ENCODE results near the gene LNX1. TPM values are rescaled to one million over a fixed set of nuclear protein-coding genes. Genes with fewer than 3 reads are reported as not detected.

Gene LNX1
- polyA plus RNA-seq, 3 donors: 9.8 to 14.1 (median 11.2) TPM

DNA sequence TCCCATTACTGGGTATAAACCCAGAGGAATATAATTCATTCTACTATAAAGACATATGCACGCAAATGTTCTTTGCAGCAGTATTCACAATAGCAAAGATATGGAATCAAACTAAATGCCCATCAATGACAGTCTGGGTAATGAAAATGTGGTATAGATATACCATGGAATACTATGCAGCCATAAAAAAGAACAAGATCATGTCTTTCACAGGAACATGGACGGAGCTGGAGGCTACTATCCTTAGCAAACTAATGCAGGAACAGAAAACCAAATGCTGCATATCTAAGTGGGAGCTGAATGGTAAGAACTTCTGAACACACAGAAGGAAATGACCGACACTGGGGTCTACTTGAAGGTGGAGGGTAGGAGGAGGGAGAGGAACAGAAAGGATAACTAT is 42.6 kb downstream of the LNX1 start:
- H3K27ac ChIP-seq (ENCODE audit: low read depth, low read length): no peak overlapping the region
- 93 to 96% (median 95%) methylated on average over 3 of the region's 3 CpGs for WGBS, 3 donors

DNA sequence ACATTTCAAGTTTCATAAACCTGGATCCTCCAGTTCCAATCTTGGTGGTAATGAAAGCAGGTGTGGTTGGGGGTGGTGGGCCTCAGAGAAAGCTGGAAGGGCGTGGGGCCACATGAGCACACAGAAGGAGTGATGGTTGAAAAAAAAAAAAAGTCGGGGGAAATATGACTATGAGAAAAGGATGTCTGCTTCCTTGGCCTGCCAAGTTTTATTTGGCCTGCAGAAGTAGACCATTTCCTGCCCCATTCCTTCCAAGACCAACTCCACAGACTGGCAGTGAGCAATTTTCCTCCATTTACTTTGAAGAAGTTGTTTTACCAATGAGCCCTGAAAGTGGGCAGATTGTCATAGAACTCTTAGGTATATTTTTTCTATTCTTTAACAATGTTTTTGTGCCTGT is 43.3 kb downstream of the LNX1 start:
- WGBS, 3 donors: 23 to 65% (median 31%) methylated on average over 2 of the region's 2 CpGs
- no peak overlapping the region for H3K27ac ChIP-seq (ENCODE audit: low read depth, low read length)

- WGBS, 3 donors: 51 to 84% (median 82%) methylated on average over 3 of the region's 3 CpGs
- H3K27ac ChIP-seq (ENCODE audit: low read depth, low read length): no peak overlapping the region
These were observed 45.2 kb downstream of the LNX1 start for GRCh38 chr4:53545942-53546581.

- WGBS, 3 donors: 86 to 96% (median 95%) methylated on average over 1 of the region's 1 CpG
- no peak overlapping the region for H3K27ac ChIP-seq (ENCODE audit: low read depth, low read length)
These were observed 46.0 kb downstream of the LNX1 start for GRCh38 chr4:53545273-53545672.

- no peak overlapping the region for H3K27ac ChIP-seq (ENCODE audit: low read depth, low read length)
These were observed 47.7 kb downstream of the LNX1 start for GRCh38 chr4:53543561-53543960.

- H3K27ac ChIP-seq (ENCODE audit: low read depth, low read length): no peak overlapping the region
- WGBS, 3 donors: 36 to 45% (median 44%) methylated on average over 2 of the region's 2 CpGs
These were observed 49.6 kb downstream of the LNX1 start for GRCh38 chr4:53541577-53542206.

DNA sequence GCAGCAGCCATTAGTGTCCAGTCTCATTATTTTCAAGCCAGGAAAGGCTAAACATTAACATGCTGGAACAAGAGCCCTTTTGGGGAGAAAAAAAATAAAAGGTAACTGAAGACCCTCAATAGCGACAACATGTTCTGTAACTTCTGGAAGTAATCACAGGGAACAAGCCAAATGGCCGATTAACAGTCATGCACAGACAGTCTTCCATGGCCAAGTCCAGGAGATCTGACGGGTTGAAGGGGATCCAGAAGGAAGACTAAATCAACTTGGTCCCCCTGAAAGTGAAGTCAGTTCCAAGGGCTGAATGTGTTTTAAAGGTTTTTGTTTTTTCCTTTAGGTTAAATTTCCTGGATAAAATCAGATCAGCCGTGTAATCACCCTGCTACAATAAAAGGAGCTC is 52.5 kb downstream of the LNX1 start:
- no peak overlapping the region for H3K27ac ChIP-seq (ENCODE audit: low read depth, low read length)
- WGBS, 3 donors: 61 to 71% (median 66%) methylated on average over 4 of the region's 4 CpGs

- WGBS, 3 donors: 47 to 72% (median 50%) methylated on average over 3 of the region's 3 CpGs
- no peak overlapping the region for H3K27ac ChIP-seq (ENCODE audit: low read depth, low read length)
These were observed 53.7 kb downstream of the LNX1 start for GRCh38 chr4:53537606-53538005.

GRCh38 chr4:53536328-53536727 is 55.0 kb downstream of the LNX1 start:
- WGBS, 3 donors: 54 to 88% (median 58%) methylated on average over 2 of the region's 2 CpGs
- no peak overlapping the region for H3K27ac ChIP-seq (ENCODE audit: low read depth, low read length)

DNA sequence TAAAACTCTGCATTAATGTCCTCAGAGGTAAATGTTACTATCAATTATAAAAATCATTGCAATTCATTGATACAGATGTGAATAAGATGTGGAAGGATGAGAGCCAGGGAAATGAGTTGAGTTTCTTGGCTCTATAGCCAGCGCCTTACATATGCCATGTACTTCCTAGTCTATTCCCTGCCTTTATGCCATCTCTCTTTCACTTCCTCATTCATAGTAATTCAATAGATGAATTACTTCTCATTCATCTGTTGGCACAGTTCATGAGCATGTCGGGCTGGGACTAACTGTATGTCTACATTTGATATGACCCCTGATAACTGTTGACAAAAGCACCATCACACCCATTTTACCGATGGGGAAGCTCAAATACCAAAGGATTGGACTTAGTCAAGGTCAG is 55.7 kb downstream of the LNX1 start:
- H3K27ac ChIP-seq (ENCODE audit: low read depth, low read length): no peak overlapping the region
- 75 to 77% (median 77%) methylated on average over 3 of the region's 3 CpGs for WGBS, 3 donors

DNA sequence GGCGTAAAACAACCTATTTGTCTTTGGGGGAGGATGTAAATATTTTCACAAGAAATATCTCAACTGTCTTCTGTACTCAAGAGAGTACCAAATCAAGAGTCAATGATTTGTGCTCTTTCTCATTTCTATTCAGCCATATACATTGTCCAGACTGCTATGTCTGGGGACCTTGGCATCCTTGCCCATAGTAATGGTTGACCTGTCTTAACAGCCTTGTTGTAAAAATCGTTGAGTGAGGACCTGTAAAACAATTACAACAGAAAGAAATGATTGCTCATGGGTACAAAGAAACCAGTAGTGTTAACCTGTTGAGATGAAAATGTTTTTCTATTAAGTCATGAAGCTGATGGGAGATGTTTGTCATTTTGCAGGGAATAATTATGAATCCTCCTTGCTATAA is 56.6 kb downstream of the LNX1 start:
- H3K27ac ChIP-seq (ENCODE audit: low read depth, low read length): no peak overlapping the region
- 81 to 84% (median 82%) methylated on average over 2 of the region's 2 CpGs for WGBS, 3 donors

DNA sequence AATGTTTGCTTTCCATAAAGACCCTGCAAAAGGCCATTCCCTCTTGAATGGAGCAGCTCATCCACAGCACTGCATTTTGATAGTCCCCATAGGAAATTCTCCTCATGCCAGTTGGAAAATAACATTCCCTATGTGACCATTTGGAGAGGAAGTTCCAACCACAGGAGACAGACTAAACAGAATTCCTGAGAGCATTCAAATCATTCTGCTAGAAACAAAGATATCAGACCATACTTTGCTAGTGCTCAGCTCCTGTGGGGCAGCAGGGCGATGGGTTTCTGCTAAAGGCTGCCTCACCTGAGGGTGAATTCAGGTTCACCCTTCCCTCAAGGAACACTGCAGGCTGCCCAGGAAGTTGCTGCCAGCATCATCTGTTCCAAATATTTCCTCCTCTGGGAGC is 58.8 kb downstream of the LNX1 start:
- WGBS, 3 donors: 80 to 88% (median 83%) methylated on average over 1 of the region's 1 CpG
- H3K27ac ChIP-seq (ENCODE audit: low read depth, low read length): no peak overlapping the region

GRCh38 chr4:53531585-53532224 is 59.6 kb downstream of the LNX1 start:
- WGBS, 3 donors: 81 to 87% (median 82%) methylated on average over 5 of the region's 5 CpGs
- no peak overlapping the region for H3K27ac ChIP-seq (ENCODE audit: low read depth, low read length)

DNA sequence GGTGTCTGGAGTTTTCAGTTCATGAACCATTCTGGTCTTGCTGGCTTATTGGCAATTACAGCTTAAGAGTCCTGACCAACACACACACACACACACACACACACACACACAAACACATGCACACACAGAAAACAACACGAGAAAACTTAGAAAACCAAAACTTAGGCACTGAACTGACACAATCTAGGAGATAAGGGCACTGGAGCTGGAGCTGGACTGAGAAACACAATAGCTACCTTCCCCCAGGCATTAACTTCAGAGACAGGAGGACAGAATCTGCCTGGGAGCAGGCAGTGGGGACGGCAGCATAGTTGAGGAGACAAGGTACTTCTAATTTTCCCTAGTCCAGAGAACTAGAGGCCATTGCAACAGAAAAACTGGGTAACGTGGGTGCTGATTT is 62.3 kb downstream of the LNX1 start:
- WGBS, 3 donors: 83 to 95% (median 94%) methylated on average over 3 of the region's 3 CpGs
- H3K27ac ChIP-seq (ENCODE audit: low read depth, low read length): no peak overlapping the region

- 93 to 96% (median 95%) methylated on average over 4 of the region's 4 CpGs for WGBS, 3 donors
- no peak overlapping the region for H3K27ac ChIP-seq (ENCODE audit: low read depth, low read length)
These were observed 63.4 kb downstream of the LNX1 start for GRCh38 chr4:53527930-53528329.

DNA sequence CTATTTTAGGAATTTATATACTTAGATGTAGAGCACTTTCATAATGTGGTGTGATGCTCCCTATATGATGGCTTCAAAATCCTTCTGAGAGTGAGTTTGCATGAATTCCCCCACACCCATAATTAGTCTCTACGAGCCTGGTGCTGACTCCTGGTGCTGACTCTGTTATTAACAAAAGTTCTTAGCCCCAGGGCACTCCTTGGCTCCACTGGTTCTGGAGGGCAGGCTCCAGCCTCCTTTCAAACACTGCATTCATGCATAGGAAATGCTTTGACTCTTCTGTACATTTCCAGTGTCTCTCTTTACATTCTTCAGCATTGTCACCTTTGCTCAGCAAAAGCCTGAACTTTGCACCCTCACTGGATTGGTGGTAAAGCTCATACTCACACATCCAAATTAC is 64.0 kb downstream of the LNX1 start:
- H3K27ac ChIP-seq (ENCODE audit: low read depth, low read length): no peak overlapping the region
- WGBS, 3 donors: 79 to 95% (median 89%) methylated on average over 1 of the region's 1 CpG

- no peak overlapping the region for H3K27ac ChIP-seq (ENCODE audit: low read depth, low read length)
These were observed 69.0 kb downstream of the LNX1 start for GRCh38 chr4:53522334-53522733.

GRCh38 chr4:53520116-53520515 is 71.2 kb downstream of the LNX1 start:
- WGBS, 3 donors: 68 to 72% (median 70%) methylated on average over 6 of the region's 6 CpGs
- no peak overlapping the region for H3K27ac ChIP-seq (ENCODE audit: low read depth, low read length)

DNA sequence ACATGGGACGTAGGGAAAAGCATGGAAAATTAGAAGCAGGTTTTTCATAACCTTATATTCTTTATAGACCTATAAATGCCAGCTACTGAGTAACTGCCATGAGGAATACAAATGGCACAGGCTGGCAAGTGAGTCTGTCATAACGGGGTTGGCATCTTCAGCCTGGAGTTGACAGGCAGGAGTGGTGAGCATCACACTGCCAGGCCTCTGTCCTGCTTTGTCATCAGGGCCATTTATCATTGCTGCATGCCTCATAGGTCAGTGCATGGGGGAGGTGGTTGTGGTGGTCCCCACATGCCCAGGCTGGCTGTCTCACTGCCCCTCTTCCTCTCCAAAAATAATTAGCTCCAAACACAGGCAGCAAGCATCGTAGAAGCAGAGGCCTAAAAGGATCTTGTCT is 72.5 kb downstream of the LNX1 start:
- 87 to 98% (median 91%) methylated on average over 3 of the region's 3 CpGs for WGBS, 3 donors
- no peak overlapping the region for H3K27ac ChIP-seq (ENCODE audit: low read depth, low read length)

GRCh38 chr4:53515076-53515475 is 76.2 kb downstream of the LNX1 start:
- no peak overlapping the region for H3K27ac ChIP-seq (ENCODE audit: low read depth, low read length)
- 94 to 98% (median 95%) methylated on average over 4 of the region's 4 CpGs for WGBS, 3 donors

Measured in adipose tissue (tissue), 3 donors.